ENCODE measurements around the gene C1orf105. TPM values are rescaled to one million over a fixed set of nuclear protein-coding genes. Genes with fewer than 3 reads are reported as not detected.

Gene C1orf105
- total RNA-seq, 2 donors from 2014 or later: not detected

GRCh38 chr1:172377565-172377964, 42.9 kb upstream of the C1orf105 start:
- Histone ChIP-seq H3K27me3 (replicated peaks; ENCODE audit: insufficient read depth) (no peaks in the 10 kb centered on the region), H3K4me3 (no peak overlapping the region), H3K36me3 (no peaks in the 10 kb centered on the region), H3K27ac (no peak overlapping the region), H3K4me1 (ENCODE audit: control insufficient read depth in 1 of 2, low read depth in 2 of 2) (peaks cover 3 to 20% of the 10 kb centered on the region in 2 donors), H3K9me3 (no peaks in the 10 kb centered on the region)
- ATAC-seq (ENCODE audit: insufficient number of reproducible peaks, low FRiP score, low read depth) (no peak), DNase-seq (ENCODE audit: low spot score) (no peak)
- no peak for TF ChIP-seq CTCF (IDR thresholded peaks at IDR 0.05)

DNA sequence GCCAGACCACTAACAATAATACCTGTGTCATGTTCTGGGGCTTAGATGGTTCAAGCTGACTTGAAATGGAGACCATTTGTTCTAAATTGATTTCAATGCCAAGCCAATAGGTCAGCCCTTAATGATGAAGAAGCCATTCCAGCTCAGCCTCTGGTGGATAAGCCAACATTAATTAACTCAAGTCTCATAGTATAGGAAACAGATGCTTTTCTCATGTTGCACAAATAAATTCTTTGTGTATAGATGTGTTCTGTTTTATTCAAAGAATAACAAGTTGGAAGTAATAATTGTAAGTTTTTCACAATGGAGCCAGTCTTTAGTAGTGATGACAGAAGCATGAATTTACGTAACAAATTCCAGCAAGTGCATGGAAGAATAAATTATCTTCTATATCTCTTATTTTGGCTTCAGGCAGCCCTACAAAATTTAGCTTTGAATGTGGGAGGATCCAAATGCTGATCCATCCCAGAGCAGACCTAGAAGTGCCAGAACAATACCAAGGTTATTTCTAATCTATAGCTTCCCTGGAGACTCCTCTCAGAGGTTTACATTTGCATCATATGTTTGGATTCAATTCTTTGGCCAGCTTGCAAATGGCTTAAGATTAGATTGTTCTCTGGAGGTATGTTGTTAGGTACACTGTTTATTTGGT, 42.2 kb upstream of the C1orf105 start:
- Histone ChIP-seq H3K4me3 (no peak overlapping the region), H3K9me3 (no peaks in the 10 kb centered on the region), H3K4me1 (ENCODE audit: control insufficient read depth in 1 of 2, low read depth in 2 of 2) (peaks cover 3 to 26% of the 10 kb centered on the region in 2 donors), H3K27me3 (replicated peaks; ENCODE audit: insufficient read depth) (no peaks in the 10 kb centered on the region), H3K36me3 (no peaks in the 10 kb centered on the region), H3K27ac (no peak overlapping the region)
- DNase-seq (ENCODE audit: low spot score): no peak
- no peak for ATAC-seq (ENCODE audit: insufficient number of reproducible peaks, low FRiP score, low read depth)
- no peak for TF ChIP-seq CTCF (IDR thresholded peaks at IDR 0.05)

- no peak for DNase-seq (ENCODE audit: low spot score)
- H3K9me3 ChIP-seq: no peaks in the 10 kb centered on the region
- no peaks in the 10 kb centered on the region for H3K27me3 ChIP-seq (replicated peaks; ENCODE audit: insufficient read depth)
- H3K27ac ChIP-seq: no peak overlapping the region
- H3K36me3 ChIP-seq: no peaks in the 10 kb centered on the region
- no peak for TF ChIP-seq CTCF (IDR thresholded peaks at IDR 0.05)
- H3K4me1 ChIP-seq (ENCODE audit: control insufficient read depth in 1 of 2, low read depth in 2 of 2): peaks cover 9 to 32% of the 10 kb centered on the region in 2 donors
- no peak for ATAC-seq (ENCODE audit: insufficient number of reproducible peaks, low FRiP score, low read depth)
- H3K4me3 ChIP-seq: no peak overlapping the region
Measured at GRCh38 chr1:172380441-172381244, 39.8 kb upstream of the C1orf105 start.

DNA sequence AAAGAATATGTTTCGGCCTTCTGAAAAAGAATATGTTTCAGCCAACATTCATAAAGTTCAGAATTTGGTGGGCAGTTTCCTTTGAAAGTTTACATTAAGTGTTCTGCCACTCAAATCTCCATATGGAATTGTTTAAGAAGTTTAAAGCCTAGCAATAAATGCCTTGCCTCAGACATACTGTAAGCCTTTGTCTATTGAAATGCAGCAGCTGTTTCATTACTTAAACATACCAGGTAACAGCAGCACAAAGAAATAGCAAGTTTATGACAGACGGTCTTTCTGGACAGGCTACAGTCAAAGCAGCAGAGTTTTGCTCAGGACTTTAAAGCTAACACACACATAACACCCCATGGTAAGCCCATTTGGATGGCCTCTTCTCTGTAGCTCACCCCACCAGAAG, 38.5 kb upstream of the C1orf105 start:
- H3K36me3 ChIP-seq: no peaks in the 10 kb centered on the region
- peaks cover 9 to 32% of the 10 kb centered on the region in 2 donors for H3K4me1 ChIP-seq (ENCODE audit: control insufficient read depth in 1 of 2, low read depth in 2 of 2)
- H3K9me3 ChIP-seq: no peaks in the 10 kb centered on the region
- H3K27me3 ChIP-seq (replicated peaks; ENCODE audit: insufficient read depth): no peaks in the 10 kb centered on the region
- H3K27ac ChIP-seq: peak overlapping the region; percentile 2 to 63
- H3K4me3 ChIP-seq: no peak overlapping the region
- DNase-seq (ENCODE audit: low spot score) (no peak), ATAC-seq (ENCODE audit: insufficient number of reproducible peaks, low FRiP score, low read depth) (no peak)
- no peak for TF ChIP-seq CTCF (IDR thresholded peaks at IDR 0.05)

- Histone ChIP-seq H3K27ac (peak overlapping the region; percentile 63 to 64), H3K27me3 (replicated peaks; ENCODE audit: insufficient read depth) (no peaks in the 10 kb centered on the region), H3K4me3 (peak overlapping the region; percentile 56), H3K36me3 (no peaks in the 10 kb centered on the region), H3K4me1 (ENCODE audit: control insufficient read depth in 1 of 2, low read depth in 2 of 2) (peaks cover 9 to 32% of the 10 kb centered on the region in 2 donors), H3K9me3 (no peaks in the 10 kb centered on the region)
- DNase-seq (ENCODE audit: low spot score): no peak
- no peak for TF ChIP-seq CTCF (IDR thresholded peaks at IDR 0.05)
- no peak for ATAC-seq (ENCODE audit: insufficient number of reproducible peaks, low FRiP score, low read depth)
Measured at GRCh38 chr1:172382406-172382805, 38.1 kb upstream of the C1orf105 start.

All from thoracic aorta (tissue), 2 donors.